Left ventricle myocardium inferior (tissue), 1 donor: ENCODE results near the gene MLXIP. TPM values are rescaled to one million over a fixed set of nuclear protein-coding genes. Genes with fewer than 3 reads are reported as not detected.

ENCODE experiments used
- DNase-seq: peaks from one replicate; pipeline ENCODE4 v3.0.0-alpha.2; 2020
- H3K27ac ChIP-seq: fragments of 200-600 bp; replicated peaks from 2 replicates; pipeline ENCODE4 v1.8.0; 2021
- H3K27me3 ChIP-seq: fragments of 200-600 bp; 2 replicates; pipeline ENCODE4 v1.8.0; 2021; ENCODE audit warnings: low read depth
- H3K36me3 ChIP-seq: fragments of 200-600 bp; 2 replicates; pipeline ENCODE4 v1.8.0; 2021
- H3K4me1 ChIP-seq: fragments of 200-600 bp; 2 replicates; pipeline ENCODE4 v1.8.0; 2021
- H3K4me3 ChIP-seq: fragments of 200-600 bp; 2 replicates; pipeline ENCODE4 v1.8.0; 2021; ENCODE audit warnings: mild to moderate bottlenecking, moderate library complexity
- H3K9me3 ChIP-seq: fragments of 200-600 bp; replicated peaks from 2 replicates; pipeline ENCODE4 v1.8.0; 2021
- intact Hi-C: fragments of 100-400 bp; cut with micrococcal nuclease; formaldehyde crosslinking; loops from one replicate; pipeline ENCODE4 v1.11.0; 2022
- long read RNA-seq: library from polyadenylated mRNA; unstranded; transcript quantifications from one replicate; pipeline ENCODE4 v2.0.0, GENCODE V29; 2021
- total RNA-seq: library from RNA; stranded (reverse); fragmentation: NEBNext Ultra II Directional; extraction: Animal tissue kit (Norgen Biotek cat#: 25700); gene quantifications from one replicate; pipeline ENCODE4 v1.2.1, GENCODE V29; 2021
- TF ChIP-seq, protein P1 (sequence below): fragments of 200-600 bp; IDR thresholded peaks from 2 replicates; pipeline ENCODE4 v1.8.0; 2021; ENCODE audit warnings: antibody characterized with exemption, mild to moderate bottlenecking, borderline replicate concordance
- donor health status: DM: no; HTN: yes; CAD: no; lungs with severe emphysema.

The MLXIP gene
- total RNA-seq = 16.7 TPM
- long read RNA-seq, full-length matches to known transcripts = 20 of 38 reads
- long read RNA-seq, partial matches to known transcripts = 10 of 38 reads
- long read RNA-seq, other reads (novel, unspliced or antisense) = 8 of 38 reads

- TF ChIP-seq, protein P1, sequence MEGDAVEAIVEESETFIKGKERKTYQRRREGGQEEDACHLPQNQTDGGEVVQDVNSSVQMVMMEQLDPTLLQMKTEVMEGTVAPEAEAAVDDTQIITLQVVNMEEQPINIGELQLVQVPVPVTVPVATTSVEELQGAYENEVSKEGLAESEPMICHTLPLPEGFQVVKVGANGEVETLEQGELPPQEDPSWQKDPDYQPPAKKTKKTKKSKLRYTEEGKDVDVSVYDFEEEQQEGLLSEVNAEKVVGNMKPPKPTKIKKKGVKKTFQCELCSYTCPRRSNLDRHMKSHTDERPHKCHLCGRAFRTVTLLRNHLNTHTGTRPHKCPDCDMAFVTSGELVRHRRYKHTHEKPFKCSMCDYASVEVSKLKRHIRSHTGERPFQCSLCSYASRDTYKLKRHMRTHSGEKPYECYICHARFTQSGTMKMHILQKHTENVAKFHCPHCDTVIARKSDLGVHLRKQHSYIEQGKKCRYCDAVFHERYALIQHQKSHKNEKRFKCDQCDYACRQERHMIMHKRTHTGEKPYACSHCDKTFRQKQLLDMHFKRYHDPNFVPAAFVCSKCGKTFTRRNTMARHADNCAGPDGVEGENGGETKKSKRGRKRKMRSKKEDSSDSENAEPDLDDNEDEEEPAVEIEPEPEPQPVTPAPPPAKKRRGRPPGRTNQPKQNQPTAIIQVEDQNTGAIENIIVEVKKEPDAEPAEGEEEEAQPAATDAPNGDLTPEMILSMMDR = no peak
- Histone ChIP-seq H3K27me3 (no peaks in the 10 kb centered on the region), H3K27ac (peak within 1 kb of the TSS; percentile 91), H3K4me3 (peak within 1 kb of the TSS; percentile 91), H3K9me3 (no peaks in the 10 kb centered on the region), H3K36me3 (no peaks in the 10 kb centered on the region), H3K4me1 (peaks cover 51% of the 10 kb centered on the region)
- DNase-seq = peak; percentile 95
- intact Hi-C loops = no loop called here
These were observed at the start of gene MLXIP for GRCh38 chr12:122078141-122079032. Gene MLXIP, plus strand, starts transcription at chr12:122078756. Its CDS starts 98 bp downstream, at chr12:122078854.

- Histone ChIP-seq H3K36me3 (no peaks in the 10 kb centered on the region), H3K4me3 (no peak overlapping the region), H3K27me3 (no peaks in the 10 kb centered on the region), H3K27ac (peak overlapping the region; percentile 82), H3K9me3 (no peaks in the 10 kb centered on the region), H3K4me1 (peaks cover 58% of the 10 kb centered on the region)
- intact Hi-C loops = no loop called here
- no peak for DNase-seq
- TF ChIP-seq, protein P1 = no peak
These were observed 49.5 kb upstream of the MLXIP start for GRCh38 chr12:122028905-122029560.

DNA sequence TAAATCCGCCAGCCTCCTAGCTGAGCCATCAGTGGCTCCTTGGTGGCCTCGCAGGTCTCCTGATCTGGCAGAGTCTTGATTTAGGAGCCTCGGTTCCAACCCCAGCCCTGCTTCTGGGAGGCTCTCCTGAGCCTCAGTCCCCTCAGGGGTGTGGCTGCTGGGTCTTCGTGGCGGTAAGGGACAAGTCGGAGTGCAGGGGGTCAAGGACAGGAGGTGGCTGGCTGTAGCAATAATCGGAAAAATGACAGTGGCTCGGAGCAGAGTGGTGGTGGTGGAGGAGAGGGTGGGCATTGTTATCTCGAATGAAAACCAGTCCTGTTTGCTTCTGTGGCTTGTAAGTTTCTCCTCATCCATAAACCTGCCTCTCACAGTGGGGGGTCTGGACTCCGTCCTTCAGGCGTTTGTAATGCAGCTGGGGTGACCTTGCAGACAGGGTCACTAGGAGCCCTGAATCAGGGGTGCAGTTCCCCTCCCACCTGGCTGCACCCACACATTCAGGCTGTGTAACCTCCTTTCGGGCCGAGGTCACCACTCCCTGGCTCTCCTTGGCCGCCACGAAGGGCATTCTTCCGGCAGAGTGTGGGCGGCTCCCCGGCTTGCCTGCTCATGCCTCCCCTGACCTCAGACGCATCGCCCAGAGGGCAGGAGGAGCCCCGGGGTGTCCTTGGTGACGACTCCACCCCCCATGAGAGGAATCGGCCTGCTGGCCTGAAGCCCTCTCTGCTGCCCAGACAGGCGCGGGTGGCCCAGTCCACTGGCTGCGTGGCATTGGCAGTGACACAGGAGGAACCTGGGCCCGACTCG lies 48.7 kb upstream of the MLXIP start:
- intact Hi-C loops = no loop called here
- Histone ChIP-seq H3K9me3 (no peaks in the 10 kb centered on the region), H3K4me3 (peak overlapping the region; percentile 11), H3K36me3 (no peaks in the 10 kb centered on the region), H3K4me1 (peaks cover 50% of the 10 kb centered on the region), H3K27me3 (no peaks in the 10 kb centered on the region), H3K27ac (peak overlapping the region; percentile 82)
- TF ChIP-seq, protein P1 = no peak
- DNase-seq = peak; percentile 24

GRCh38 chr12:122030424-122031035 lies 48.0 kb upstream of the MLXIP start:
- H3K4me1 ChIP-seq = peaks cover 45% of the 10 kb centered on the region
- no peaks in the 10 kb centered on the region for H3K9me3 ChIP-seq
- TF ChIP-seq, protein P1 = no peak
- H3K27me3 ChIP-seq = no peaks in the 10 kb centered on the region
- H3K27ac ChIP-seq = peak overlapping the region; percentile 82
- peaks cover 4% of the 10 kb centered on the region for H3K36me3 ChIP-seq
- H3K4me3 ChIP-seq = peak overlapping the region; percentile 11
- intact Hi-C loops = no loop called here
- no peak for DNase-seq
